ENCODE results near the gene DCDC2C. TPM values are rescaled to one million over a fixed set of nuclear protein-coding genes. Genes with fewer than 3 reads are reported as not detected.

The DCDC2C gene
- total and polyA plus RNA-seq, 2 of the 4 experiments (the other 2 are of a cell fraction) = not detected

- Histone ChIP-seq H2AK5ac (ENCODE audit: low read depth, low read length) (no peak overlapping the region), H3K14ac (replicated peaks; ENCODE audit: low read depth, low read length) (no peak overlapping the region), H2BK5ac (ENCODE audit: low read depth, low read length, poor library complexity, severe bottlenecking) (no peak overlapping the region), H3K9me1 (ENCODE audit: insufficient read depth, low read length) (no peaks in the 10 kb centered on the region), H3K4me1 (ENCODE audit: control insufficient read depth, insufficient read depth, low read length) (no peaks in the 10 kb centered on the region), H3K79me1 (ENCODE audit: low read depth in 1 of 2, low read length in 2 of 2) (no peaks in the 10 kb centered on the region), H3K23ac (ENCODE audit: low read depth, low read length) (no peak overlapping the region), H2BK15ac (ENCODE audit: low read depth, low read length) (no peak overlapping the region), H3K9me3 (ENCODE audit: control insufficient read depth, insufficient read depth, low read length) (peaks cover 2% of the 10 kb centered on the region; the same call in 1 of the 2 replicates), H3K4ac (ENCODE audit: low read depth, low read length) (no peak overlapping the region), H2AK9ac (replicated peaks; ENCODE audit: low read depth, low read length, poor library complexity) (no peak overlapping the region), H3K9ac (ENCODE audit: low read depth, low read length) (no peak overlapping the region), H3K27ac (ENCODE audit: insufficient read depth, low read length) (no peak overlapping the region), H3K4me3 (ENCODE audit: insufficient read depth, low read depth, low read length) (no peak overlapping the region), H2AFZ (replicated peaks; ENCODE audit: low read length, poor library complexity) (no peak overlapping the region), H3K4me2 (ENCODE audit: low read depth, low read length) (no peak overlapping the region), H4K20me1 (ENCODE audit: insufficient read depth, low read length) (no peaks in the 10 kb centered on the region), H2BK120ac (ENCODE audit: low read depth, low read length) (no peak overlapping the region), H4K5ac (ENCODE audit: low read depth, low read length) (no peak overlapping the region), H3K36me3 (ENCODE audit: control insufficient read depth, insufficient read depth, low read length) (no peaks in the 10 kb centered on the region), H3K18ac (ENCODE audit: low read depth, low read length) (no peak overlapping the region), H3K27me3 (ENCODE audit: control insufficient read depth, insufficient read depth, low read length) (no peaks in the 10 kb centered on the region), H2BK20ac (ENCODE audit: low read depth, low read length) (no peak overlapping the region), H4K91ac (ENCODE audit: insufficient read depth, low read depth, low read length) (no peak overlapping the region), H4K8ac (ENCODE audit: low read depth in 2 of 2, low read length in 2 of 2) (no peak overlapping the region), H3K56ac (ENCODE audit: extremely low read depth, insufficient read depth, low read length) (no peak overlapping the region)
- WGBS, 2 experiments (ENCODE audit: extremely low coverage in 2 of 2, insufficient read length in 1 of 2) = no CpG with 5 or more reads among the region's 2 CpGs
- dilution Hi-C loops (cut with HindIII; ENCODE audit: low sequenced_read_pairs, unreplicated experiment) (no loop called here), intact Hi-C loops (cut with micrococcal nuclease) (no loop called here), in situ Hi-C loops (cut with MboI; ENCODE audit: low sequenced_read_pairs) (no loop called here)
- no TSS peak for BruUV-seq (replicated peaks)
- no peak for TF ChIP-seq FOS (IDR thresholded peaks at IDR 0.05; ENCODE audit: low read depth, low read length)
- TF ChIP-seq CTCF (conservative IDR thresholded peaks at IDR 0.05; ENCODE audit: low read depth, low read length) = no peak
- no peak for TF ChIP-seq MAZ (IDR thresholded peaks at IDR 0.05; ENCODE audit: borderline replicate concordance, low read depth, low read length)
- TF ChIP-seq RAD21 (IDR thresholded peaks at IDR 0.05; ENCODE audit: low read length) = no peak
- TF ChIP-seq MAFK (IDR thresholded peaks at IDR 0.05; ENCODE audit: low read depth, low read length) = peak; percentile 44; the same call in 1 of the 2 replicates
- TF ChIP-seq POLR2A (IDR thresholded peaks at IDR 0.05; ENCODE audit: low read depth, low read length) = no peak
- DNase-seq = no peak
- CTCF ChIA-PET = interaction anchor here (0.7 kb wide), 1 partner anchor 1851 kb away, joined by 3 read pairs; no protein-coding TSS in a partner anchor
- ATAC-seq (ENCODE audit: low read depth) = no peak
- POLR2A ChIA-PET (ENCODE audit: unreplicated experiment) = no interaction called here
Observed at GRCh38 chr2:3873899-3874298, 170.5 kb downstream of the DCDC2C start.
